OCI-LY3 (cell line): Measurements from ENCODE around the gene PDE10A.

Source experiments
- H2AFZ ChIP-seq: fragments of 200-600, 300-600 bp; shearing (Covaris generic); 2 replicates; pipeline ENCODE4 v1.6.0; 2014; ENCODE audit warnings: antibody characterized with exemption, low read depth, low read length
- H3K27ac ChIP-seq: fragments of 200-600, 300-600 bp; sonication (generic); 2 replicates; pipeline ENCODE4 v1.5.1; 2014; ENCODE audit warnings: mild to moderate bottlenecking, low read length, moderate library complexity, mixed read lengths
- H3K27me3 ChIP-seq: fragments of 200-600, 300-600 bp; sonication (generic); 2 replicates; pipeline ENCODE4 v1.6.1; 2014; ENCODE audit warnings: low read depth, low read length, mixed read lengths
- H3K36me3 ChIP-seq: fragments of 200-600, 300-600 bp; sonication (generic); replicated peaks from 2 replicates; pipeline ENCODE3; 2014; ENCODE audit warnings: low read depth, low read length, mixed read lengths
- H3K4me1 ChIP-seq: fragments of 300-600, 200-600 bp; sonication (generic); 2 replicates; pipeline ENCODE4 v1.6.1; 2014; ENCODE audit warnings: low read length, mixed read lengths
- H3K4me2 ChIP-seq: fragments of 200-600, 300-600 bp; sonication (generic); 2 replicates; pipeline ENCODE4 v1.6.1; 2014; ENCODE audit warnings: low read length, mixed read lengths
- H3K4me3 ChIP-seq: fragments of 300-600, 200-600 bp; sonication (generic); 2 replicates; pipeline ENCODE4 v1.5.1; 2014; ENCODE audit warnings: antibody characterized with exemption, mild to moderate bottlenecking, low read length, moderate library complexity
- H3K79me2 ChIP-seq: fragments of 300-600, 200-600 bp; shearing (Covaris generic); 2 replicates; pipeline ENCODE4 v1.6.1; 2014; ENCODE audit warnings: mild to moderate bottlenecking, low read length, mixed read lengths
- H3K9ac ChIP-seq: fragments of 300-600, 200-600 bp; shearing (Covaris generic); 2 replicates; pipeline ENCODE4 v1.6.0; 2014; ENCODE audit warnings: mild to moderate bottlenecking, low read length, moderate library complexity
- H3K9me3 ChIP-seq: fragments of 200-600, 300-600 bp; shearing (Covaris generic); 2 replicates; pipeline ENCODE4 v1.6.1; 2014; ENCODE audit warnings: low read length, mixed read lengths; ENCODE audit not compliant: insufficient read depth
- H4K20me1 ChIP-seq: fragments of 200-600, 300-600 bp; sonication (generic); 2 replicates; pipeline ENCODE4 v1.6.1; 2016; ENCODE audit warnings: low read length, mixed read lengths; ENCODE audit not compliant: insufficient read depth
- CTCF ChIP-seq: fragments of 200-600, 300-600 bp; sonication (generic); IDR thresholded peaks from 2 replicates; pipeline ENCODE4 v1.5.1; 2014; ENCODE audit warnings: antibody characterized with exemption, low read length, low read depth
- EZH2phosphoT487 ChIP-seq: fragments of 200-600 bp; shearing (Covaris generic); IDR thresholded peaks from 2 replicates; pipeline ENCODE4 v1.6.1; 2018; ENCODE audit warnings: antibody characterized with exemption, mixed run types, low read depth

PDE10A gene

GRCh38 chr6:165704045-165704748, 41.2 kb upstream of the PDE10A start:
- H3K9me3 ChIP-seq = no peaks in the 10 kb centered on the region
- TF ChIP-seq EZH2phosphoT487 (no peak), CTCF (no peak)
- H4K20me1 ChIP-seq = no peaks in the 10 kb centered on the region
- H3K4me3 ChIP-seq = no peak overlapping the region
- H3K79me2 ChIP-seq = no peaks in the 10 kb centered on the region
- H3K36me3 ChIP-seq = no peaks in the 10 kb centered on the region
- H3K27me3 ChIP-seq = no peaks in the 10 kb centered on the region
- no peak overlapping the region for H2AFZ ChIP-seq
- H3K4me2 ChIP-seq = no peak overlapping the region
- no peak overlapping the region for H3K27ac ChIP-seq
- H3K4me1 ChIP-seq = no peaks in the 10 kb centered on the region
- no peak overlapping the region for H3K9ac ChIP-seq

GRCh38 chr6:165702669-165703068, 39.6 kb upstream of the PDE10A start:
- H3K36me3 ChIP-seq = no peaks in the 10 kb centered on the region
- TF ChIP-seq EZH2phosphoT487 = no peak
- TF ChIP-seq CTCF = no peak
- no peaks in the 10 kb centered on the region for H3K4me1 ChIP-seq
- no peak overlapping the region for H2AFZ ChIP-seq
- no peak overlapping the region for H3K4me2 ChIP-seq
- H3K4me3 ChIP-seq = no peak overlapping the region
- no peaks in the 10 kb centered on the region for H3K9me3 ChIP-seq
- no peaks in the 10 kb centered on the region for H3K79me2 ChIP-seq
- H3K9ac ChIP-seq = no peak overlapping the region
- H3K27me3 ChIP-seq = no peaks in the 10 kb centered on the region
- H4K20me1 ChIP-seq = no peaks in the 10 kb centered on the region
- no peak overlapping the region for H3K27ac ChIP-seq

GRCh38 chr6:165701564-165702354, 38.7 kb upstream of the PDE10A start:
- Histone ChIP-seq H3K4me2 (no peak overlapping the region), H3K79me2 (no peaks in the 10 kb centered on the region), H3K9ac (no peak overlapping the region), H3K4me1 (no peaks in the 10 kb centered on the region), H2AFZ (no peak overlapping the region), H3K27me3 (no peaks in the 10 kb centered on the region), H3K9me3 (no peaks in the 10 kb centered on the region), H3K4me3 (no peak overlapping the region), H4K20me1 (no peaks in the 10 kb centered on the region), H3K27ac (no peak overlapping the region), H3K36me3 (no peaks in the 10 kb centered on the region)
- TF ChIP-seq EZH2phosphoT487 (no peak), CTCF (no peak)

- no peaks in the 10 kb centered on the region for H3K79me2 ChIP-seq
- no peaks in the 10 kb centered on the region for H3K4me1 ChIP-seq
- TF ChIP-seq CTCF (no peak), EZH2phosphoT487 (no peak)
- H2AFZ ChIP-seq = no peak overlapping the region
- no peaks in the 10 kb centered on the region for H3K36me3 ChIP-seq
- no peak overlapping the region for H3K4me3 ChIP-seq
- no peaks in the 10 kb centered on the region for H4K20me1 ChIP-seq
- no peaks in the 10 kb centered on the region for H3K9me3 ChIP-seq
- no peak overlapping the region for H3K4me2 ChIP-seq
- H3K9ac ChIP-seq = no peak overlapping the region
- H3K27ac ChIP-seq = no peak overlapping the region
- no peaks in the 10 kb centered on the region for H3K27me3 ChIP-seq
These were observed 38.0 kb upstream of the PDE10A start for GRCh38 chr6:165701005-165701404.
